ENCODE measurements around the gene HSPB7. TPM values are rescaled to one million over a fixed set of nuclear protein-coding genes. Genes with fewer than 3 reads are reported as not detected.
"Not testable (repeated sequence)": the region's sequence is repeated elsewhere in the genome, so short reads cannot be mapped to it uniquely, and the experiment has no call there.

Gene HSPB7
- not detected for total RNA-seq

DNA sequence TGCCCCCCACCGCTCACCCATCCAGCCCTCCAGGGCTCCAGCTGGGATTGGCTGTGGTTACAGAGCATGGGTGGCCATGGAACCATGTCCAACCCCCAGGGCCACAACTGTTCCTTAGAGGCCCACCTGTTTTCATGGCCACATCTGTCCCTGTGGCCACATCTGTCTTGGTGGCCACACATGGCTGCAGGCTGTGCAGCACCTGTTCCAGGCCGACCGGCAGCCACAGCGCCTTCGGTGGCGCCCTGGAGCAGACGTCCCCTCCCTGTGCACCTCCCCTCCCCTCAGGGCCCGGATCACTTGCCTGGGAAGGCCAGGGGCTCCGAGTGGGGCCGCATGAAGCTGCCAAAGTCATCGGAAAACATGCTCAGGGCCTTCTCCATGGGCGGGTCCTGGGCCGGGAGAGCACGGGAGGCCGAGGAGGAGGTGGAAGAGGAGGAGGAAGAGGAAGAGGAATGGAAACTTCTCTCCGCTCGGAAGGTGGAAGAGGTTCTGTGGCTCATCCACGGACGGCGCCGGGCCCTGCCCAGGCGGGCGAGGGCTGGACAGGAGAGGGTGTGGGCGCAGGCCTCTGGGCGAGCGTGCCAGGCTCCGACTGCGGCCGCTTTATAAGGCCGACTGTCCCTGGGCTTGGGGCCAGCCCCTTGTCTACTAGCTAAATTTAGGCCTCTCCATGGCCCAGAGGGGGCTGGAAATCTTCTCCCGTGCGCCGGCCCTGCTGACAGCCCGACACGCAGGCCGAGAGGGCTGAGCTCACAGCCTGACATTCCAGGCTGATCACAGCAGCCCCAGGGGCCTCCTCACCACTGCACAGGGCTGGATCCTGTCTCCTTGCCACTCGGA lies at the start of gene HSPB7:
TSS of gene HSPB7 (minus strand) at position 583 of the 843 bp plus-strand sequence. CDS start at position 503, 80 bp downstream.
- no peaks in the 10 kb centered on the region for H3K27me3 ChIP-seq (ENCODE audit: insufficient read depth, low read length)
- H3K4me3 ChIP-seq (ENCODE audit: low read length), result no peak within 1 kb of the TSS
- no peaks in the 10 kb centered on the region for H3K9me3 ChIP-seq (ENCODE audit: low read depth, low read length)
- H3K4me1 ChIP-seq (ENCODE audit: insufficient read depth, low read length), result peaks cover under 1% of the 10 kb centered on the region

DNA sequence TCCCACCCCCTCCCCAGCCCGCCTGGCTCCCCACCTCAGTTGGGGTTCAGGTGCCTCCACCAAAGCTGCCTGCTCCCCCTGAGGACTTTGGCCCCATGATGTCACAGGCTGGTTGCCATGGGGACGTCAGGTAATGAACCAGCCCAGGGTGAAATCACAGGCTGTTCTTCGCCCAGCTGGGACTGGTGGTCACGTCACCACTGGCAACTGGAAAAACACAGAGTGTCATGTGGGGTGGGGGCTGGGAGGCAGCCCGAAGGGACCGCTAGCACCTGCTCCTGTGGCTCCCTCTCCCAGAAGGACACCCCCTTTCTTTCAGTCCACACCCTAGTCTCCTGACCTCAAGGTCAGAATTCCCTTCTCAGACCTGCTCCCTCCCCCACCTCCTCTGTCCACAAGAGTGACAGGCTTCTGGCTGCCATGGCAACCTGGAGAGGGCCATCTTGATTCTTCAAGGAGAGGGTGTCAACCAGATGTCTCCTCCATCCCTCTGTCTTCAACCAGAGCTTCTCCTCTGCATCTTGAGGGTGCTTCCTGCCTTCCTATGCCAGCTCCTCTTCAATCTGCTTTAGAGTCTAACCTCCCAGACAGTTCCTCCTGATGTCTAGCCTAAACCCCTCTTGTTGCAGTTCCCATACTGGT lies 49.4 kb upstream of the HSPB7 start:
- H3K4me3 ChIP-seq (ENCODE audit: low read length), result no peak overlapping the region
- no peaks in the 10 kb centered on the region for H3K9me3 ChIP-seq (ENCODE audit: low read depth, low read length)
- peaks cover 5% of the 10 kb centered on the region for H3K27me3 ChIP-seq (ENCODE audit: insufficient read depth, low read length)
- H3K4me1 ChIP-seq (ENCODE audit: insufficient read depth, low read length), result no peaks in the 10 kb centered on the region

DNA sequence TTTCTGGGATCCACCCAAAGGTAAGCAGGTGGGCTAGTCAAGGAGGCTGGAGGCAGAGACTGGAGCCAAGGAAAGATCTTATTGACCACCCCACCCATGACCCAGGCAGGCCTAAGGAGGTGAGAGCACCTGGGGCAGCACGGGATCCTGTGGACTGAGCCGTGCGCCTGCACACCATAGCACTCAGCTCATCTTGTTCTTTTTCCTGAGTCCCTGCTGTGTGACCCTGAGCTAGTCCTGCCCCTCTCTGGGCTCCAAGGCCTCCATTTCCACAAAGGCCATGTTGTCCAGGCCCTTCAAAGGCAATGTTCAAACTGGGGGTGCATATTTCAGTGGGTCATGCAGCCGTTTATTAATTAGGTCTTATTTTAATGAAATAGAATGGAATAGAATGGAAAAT lies 48.4 kb upstream of the HSPB7 start:
- Histone ChIP-seq H3K9me3 (ENCODE audit: low read depth, low read length) (no peaks in the 10 kb centered on the region), H3K4me1 (ENCODE audit: insufficient read depth, low read length) (no peaks in the 10 kb centered on the region), H3K27me3 (ENCODE audit: insufficient read depth, low read length) (no peaks in the 10 kb centered on the region), H3K4me3 (ENCODE audit: low read length) (no peak overlapping the region)

DNA sequence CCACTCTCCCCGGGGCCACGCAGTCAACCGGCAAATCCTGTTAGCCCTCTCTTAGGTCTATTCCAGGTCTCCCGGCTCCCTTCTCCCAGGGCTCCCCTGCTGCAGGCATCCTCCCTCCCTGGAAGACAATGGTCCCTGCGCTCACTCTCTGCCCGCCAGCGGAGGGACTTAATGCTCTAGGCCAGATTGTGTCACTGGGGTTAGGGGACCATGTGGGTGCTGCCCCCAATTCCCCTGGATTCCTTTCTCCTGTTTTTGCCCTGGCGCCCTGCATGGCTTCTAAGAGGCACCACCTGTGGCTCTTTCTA lies 47.4 kb upstream of the HSPB7 start:
- Histone ChIP-seq H3K4me1 (ENCODE audit: insufficient read depth, low read length) (no peaks in the 10 kb centered on the region), H3K27me3 (ENCODE audit: insufficient read depth, low read length) (no peaks in the 10 kb centered on the region), H3K4me3 (ENCODE audit: low read length) (no peak overlapping the region), H3K9me3 (ENCODE audit: low read depth, low read length) (no peaks in the 10 kb centered on the region)

DNA sequence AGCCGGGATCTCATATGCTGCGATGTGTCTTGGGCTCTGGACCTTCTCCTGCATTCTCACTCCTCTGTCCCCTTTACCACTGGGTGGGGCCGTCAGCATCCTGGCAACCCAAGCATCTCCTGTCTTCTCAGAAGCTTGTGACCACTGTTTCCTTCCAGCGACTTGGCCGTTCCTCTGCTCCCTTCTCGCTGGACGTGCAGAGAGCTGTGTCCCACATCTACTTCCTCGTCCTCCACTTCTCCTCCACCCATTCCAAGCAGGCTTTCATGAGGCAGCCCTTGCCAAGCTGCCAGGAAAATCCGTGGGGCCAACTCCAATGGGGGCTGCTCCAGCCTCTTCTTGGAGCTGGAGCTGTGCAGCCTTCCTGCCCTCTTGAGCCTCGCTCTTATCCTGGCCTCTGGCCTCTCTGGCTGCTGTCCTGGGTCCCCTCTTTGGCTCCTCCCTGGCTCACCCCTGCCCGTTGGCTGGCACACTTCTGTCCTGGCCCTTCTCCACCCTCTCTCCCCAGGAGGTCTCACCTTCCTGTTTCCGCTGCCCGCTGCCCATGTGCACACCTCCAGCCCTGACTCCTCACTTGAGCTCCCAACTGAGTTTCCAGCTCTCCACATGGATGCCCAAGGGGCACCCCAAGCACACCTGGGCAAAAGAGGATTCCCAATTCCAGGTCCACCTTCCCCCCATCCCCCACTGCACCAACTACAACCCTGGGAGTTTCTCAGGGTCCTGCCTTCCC lies 46.9 kb upstream of the HSPB7 start:
- Histone ChIP-seq H3K4me1 (ENCODE audit: insufficient read depth, low read length) (no peaks in the 10 kb centered on the region), H3K9me3 (ENCODE audit: low read depth, low read length) (no peaks in the 10 kb centered on the region), H3K4me3 (ENCODE audit: low read length) (no peak overlapping the region), H3K27me3 (ENCODE audit: insufficient read depth, low read length) (no peaks in the 10 kb centered on the region)

DNA sequence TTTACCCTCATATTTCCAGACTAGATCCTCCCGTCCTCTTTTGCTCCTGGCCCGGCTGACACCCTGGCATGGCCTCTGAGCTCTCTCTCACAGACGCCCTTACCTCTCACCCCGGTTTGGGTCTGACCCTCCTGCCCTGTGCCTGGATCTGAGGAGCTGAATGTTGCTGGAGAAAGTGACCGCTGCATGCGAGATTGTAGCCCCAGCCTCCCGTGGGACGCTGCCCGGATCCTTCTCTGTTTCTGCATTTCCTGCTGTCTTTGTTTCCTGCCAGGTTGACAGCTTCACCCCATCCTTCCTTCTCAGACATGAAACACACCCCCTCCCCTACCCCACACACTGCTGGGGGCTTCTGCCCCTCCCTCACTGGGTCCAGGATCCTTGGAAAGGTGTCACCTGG lies 46.1 kb upstream of the HSPB7 start:
- Histone ChIP-seq H3K4me1 (ENCODE audit: insufficient read depth, low read length) (no peaks in the 10 kb centered on the region), H3K9me3 (ENCODE audit: low read depth, low read length) (no peaks in the 10 kb centered on the region), H3K27me3 (ENCODE audit: insufficient read depth, low read length) (no peaks in the 10 kb centered on the region), H3K4me3 (ENCODE audit: low read length) (no peak overlapping the region)

DNA sequence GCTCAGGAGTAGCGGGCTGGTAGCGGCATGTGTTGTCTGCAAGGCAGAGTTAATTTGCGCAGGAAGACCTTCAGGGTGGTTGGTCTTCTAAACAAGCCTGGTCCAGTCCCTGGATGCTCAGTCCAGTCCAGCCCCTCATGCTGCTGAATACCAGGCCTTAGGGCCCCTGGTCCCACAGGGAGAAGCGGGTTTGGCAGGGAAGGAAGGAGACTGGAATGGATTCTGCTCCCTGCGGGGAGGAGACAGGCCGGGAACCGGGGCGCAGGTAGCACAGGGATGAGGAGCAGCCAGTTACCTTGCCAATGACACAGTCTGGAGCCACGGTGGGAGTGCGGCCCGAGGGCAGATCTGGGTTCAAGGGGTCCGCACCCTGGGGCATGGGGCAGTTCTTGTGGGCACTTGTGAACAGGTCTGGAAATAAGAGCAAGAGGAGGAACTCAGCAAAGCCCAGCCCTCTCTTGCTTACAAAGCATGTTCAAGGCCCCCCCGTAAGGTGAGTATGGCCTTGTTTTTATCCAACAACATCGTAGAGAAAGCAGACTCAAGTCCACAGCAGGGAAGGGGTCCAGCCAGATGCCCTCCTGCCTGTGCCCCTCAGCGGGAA lies 45.5 kb upstream of the HSPB7 start:
- H3K4me3 ChIP-seq (ENCODE audit: low read length), result no peak overlapping the region
- H3K9me3 ChIP-seq (ENCODE audit: low read depth, low read length), result no peaks in the 10 kb centered on the region
- no peaks in the 10 kb centered on the region for H3K27me3 ChIP-seq (ENCODE audit: insufficient read depth, low read length)
- no peaks in the 10 kb centered on the region for H3K4me1 ChIP-seq (ENCODE audit: insufficient read depth, low read length)

DNA sequence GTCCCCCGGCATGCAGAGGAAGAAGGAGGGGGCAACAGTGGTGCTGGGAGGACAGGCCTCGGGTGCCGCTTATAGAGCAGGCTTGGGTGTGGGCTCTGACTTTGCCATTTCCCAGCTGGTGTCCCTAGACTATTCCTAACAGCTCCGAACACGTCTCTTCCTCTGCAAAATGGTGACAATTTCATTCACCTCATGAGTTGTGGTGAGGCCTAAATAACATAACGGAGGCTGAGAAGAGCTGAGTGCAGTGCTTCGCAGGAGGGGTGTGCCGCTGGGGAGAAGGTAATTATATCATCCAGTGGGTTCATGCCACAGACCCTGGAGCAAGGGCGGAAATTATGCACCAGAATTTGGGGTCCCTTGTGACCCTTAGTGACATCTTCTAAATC lies 44.8 kb upstream of the HSPB7 start:
- not testable (repeated sequence) for H3K4me3 ChIP-seq (ENCODE audit: low read length); H3K27me3 ChIP-seq (ENCODE audit: insufficient read depth, low read length); H3K9me3 ChIP-seq (ENCODE audit: low read depth, low read length); H3K4me1 ChIP-seq (ENCODE audit: insufficient read depth, low read length)

DNA sequence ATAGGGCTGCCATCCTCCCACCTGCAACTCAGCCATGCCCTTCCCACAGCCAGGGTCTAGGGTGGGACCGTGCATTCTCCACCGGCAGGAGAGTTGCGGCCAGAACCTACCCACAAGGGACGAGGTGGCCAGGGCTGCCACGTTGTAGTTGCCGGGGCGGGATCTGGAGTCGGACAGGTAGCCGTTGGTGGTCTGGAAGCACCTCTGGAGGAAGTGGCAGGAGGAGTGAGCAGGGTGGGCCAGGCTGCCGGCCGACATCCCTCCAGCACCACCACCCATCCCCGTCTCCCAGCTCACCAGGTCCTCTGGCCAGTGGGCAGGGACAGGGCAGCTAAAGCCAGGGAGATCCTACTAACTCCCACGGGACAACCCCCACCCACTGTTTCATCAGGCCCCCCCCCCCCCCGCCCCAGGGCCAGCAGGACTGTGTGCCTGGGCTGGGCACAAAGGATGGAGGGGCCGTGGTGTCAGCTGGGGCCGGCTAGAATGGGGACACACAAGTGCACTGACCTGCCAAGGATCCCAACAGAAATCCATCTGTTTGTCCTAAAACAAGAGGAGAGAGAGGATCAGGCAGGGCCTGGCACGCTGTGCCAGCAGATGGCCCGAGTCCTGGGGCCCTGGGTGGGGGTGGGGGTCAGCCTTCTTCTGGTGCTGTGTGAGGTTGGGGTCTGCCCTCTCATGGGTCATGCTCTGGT lies 44.3 kb upstream of the HSPB7 start:
- not testable (repeated sequence) for H3K27me3 ChIP-seq (ENCODE audit: insufficient read depth, low read length); H3K4me1 ChIP-seq (ENCODE audit: insufficient read depth, low read length); H3K9me3 ChIP-seq (ENCODE audit: low read depth, low read length); H3K4me3 ChIP-seq (ENCODE audit: low read length)

DNA sequence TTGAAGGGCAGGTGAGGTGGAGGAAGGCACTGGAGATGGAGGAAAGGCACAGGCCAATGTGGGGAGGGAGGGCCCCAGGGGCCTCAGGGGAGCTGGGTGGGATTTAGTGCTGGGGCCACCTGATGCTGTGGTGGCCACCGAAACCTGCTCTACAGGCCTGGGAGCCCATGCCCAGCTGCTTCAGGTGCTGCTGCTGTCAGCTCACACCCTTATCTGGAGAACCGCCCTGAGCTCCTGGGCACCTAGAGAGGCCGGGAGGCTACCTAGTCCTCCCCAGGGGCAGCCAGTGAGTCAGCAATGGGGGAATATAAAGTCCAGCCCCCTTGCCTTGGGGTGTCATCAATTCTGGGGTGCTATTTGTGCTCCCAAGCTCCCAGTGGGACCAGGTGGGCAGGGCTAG lies 43.4 kb upstream of the HSPB7 start:
- Histone ChIP-seq H3K4me1 (ENCODE audit: insufficient read depth, low read length) (no peaks in the 10 kb centered on the region), H3K9me3 (ENCODE audit: low read depth, low read length) (no peaks in the 10 kb centered on the region), H3K27me3 (ENCODE audit: insufficient read depth, low read length) (no peaks in the 10 kb centered on the region), H3K4me3 (ENCODE audit: low read length) (no peak overlapping the region)

DNA sequence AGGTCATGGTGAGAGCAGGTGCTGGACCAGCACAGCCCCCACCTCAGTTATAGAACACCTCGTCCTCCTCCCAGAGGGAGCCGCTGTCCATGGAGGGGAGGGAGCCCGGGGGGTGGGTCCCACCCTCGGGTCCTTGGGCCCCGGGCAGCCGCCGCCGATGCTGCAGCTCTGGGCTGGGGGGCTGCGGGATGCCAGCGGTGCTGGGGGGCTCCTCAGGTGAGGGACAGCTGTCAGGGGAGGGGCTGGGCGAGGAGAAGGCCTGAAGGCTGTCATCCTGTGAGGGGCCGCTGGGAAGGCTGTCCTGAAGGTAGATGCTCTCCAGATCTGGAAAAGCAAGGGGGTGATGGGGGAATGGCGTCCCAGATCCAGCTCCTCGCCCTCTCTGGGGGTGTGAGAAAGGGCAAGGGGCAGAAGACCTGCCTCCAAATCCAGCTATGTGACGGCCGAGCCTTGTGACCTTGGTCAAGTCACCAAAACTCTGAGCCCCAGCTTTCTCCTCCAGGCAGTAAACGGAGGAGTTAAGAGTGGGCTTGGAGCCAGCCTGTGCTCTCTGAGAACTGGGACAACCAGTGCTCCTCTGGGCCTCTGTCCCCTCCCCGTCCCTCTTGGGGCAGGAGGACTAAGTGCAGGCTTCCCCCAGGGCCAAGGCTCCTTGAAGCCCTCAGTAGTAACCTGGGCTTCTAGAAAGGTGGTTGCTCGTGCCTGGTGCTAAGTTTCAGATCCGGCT lies 40.7 kb upstream of the HSPB7 start:
- not testable (repeated sequence) for H3K4me1 ChIP-seq (ENCODE audit: insufficient read depth, low read length); H3K27me3 ChIP-seq (ENCODE audit: insufficient read depth, low read length); H3K9me3 ChIP-seq (ENCODE audit: low read depth, low read length); H3K4me3 ChIP-seq (ENCODE audit: low read length)

DNA sequence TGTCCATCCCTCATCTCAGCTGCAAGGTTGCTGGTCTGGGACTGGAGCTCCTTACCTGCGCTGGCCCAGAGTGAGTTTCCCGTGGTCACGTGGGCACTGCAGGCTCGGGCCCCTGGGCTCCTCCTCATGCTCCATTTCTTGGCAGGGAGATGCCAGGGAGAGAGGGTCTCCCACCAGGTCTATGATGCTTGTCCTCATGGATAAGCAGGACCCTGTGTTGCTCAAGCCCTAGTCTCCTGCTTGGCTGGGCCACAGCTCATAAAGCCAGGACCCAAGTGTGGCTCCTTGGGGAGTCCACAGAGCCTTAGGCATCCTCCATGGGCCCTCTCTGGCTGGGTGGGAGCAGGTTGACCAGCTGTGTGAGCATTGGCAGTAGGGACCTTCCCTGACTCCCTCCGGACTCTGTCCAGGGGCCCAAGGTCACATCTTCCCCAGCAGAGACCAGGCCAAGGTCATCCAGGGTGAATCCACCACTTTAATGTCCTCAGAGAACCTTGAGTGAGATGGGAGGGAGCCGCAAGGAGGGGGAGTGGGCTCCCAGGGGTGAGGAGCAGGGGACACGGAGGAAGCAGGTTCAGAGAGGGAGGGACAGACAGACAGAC lies 39.6 kb upstream of the HSPB7 start:
- not testable (repeated sequence) for H3K9me3 ChIP-seq (ENCODE audit: low read depth, low read length); H3K4me3 ChIP-seq (ENCODE audit: low read length); H3K27me3 ChIP-seq (ENCODE audit: insufficient read depth, low read length); H3K4me1 ChIP-seq (ENCODE audit: insufficient read depth, low read length)

DNA sequence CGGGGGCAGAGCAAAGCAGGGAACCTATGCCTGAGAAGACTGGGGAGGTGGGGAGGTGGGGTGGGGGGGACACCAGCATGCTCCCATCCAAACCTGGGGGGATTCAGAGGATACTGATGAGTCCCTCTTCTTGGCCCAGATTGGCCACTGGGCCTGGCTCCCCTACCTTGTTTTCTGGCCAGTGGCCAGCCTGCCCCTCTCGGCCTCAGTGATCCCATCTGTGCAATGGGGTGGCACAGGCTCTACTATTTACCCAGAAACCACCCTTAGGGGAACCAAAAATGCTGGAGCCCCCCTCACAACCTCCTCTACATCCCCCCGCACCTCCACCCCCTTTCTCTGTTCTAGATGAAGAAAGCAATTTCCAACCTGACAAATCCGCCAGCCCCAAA lies 38.7 kb upstream of the HSPB7 start:
- H3K4me1 ChIP-seq (ENCODE audit: insufficient read depth, low read length); H3K27me3 ChIP-seq (ENCODE audit: insufficient read depth, low read length); H3K9me3 ChIP-seq (ENCODE audit: low read depth, low read length); H3K4me3 ChIP-seq (ENCODE audit: low read length): not testable (repeated sequence)
